GM19455 (cell line): ENCODE results near the gene RAB31.

ENCODE experiments used
- ATAC-seq: cut with Tn5 transposase; IDR thresholded peaks from one replicate; pipeline ENCODE4 v1.9.1; 2021; ENCODE audit not compliant: unreplicated experiment

RAB31 gene

DNA sequence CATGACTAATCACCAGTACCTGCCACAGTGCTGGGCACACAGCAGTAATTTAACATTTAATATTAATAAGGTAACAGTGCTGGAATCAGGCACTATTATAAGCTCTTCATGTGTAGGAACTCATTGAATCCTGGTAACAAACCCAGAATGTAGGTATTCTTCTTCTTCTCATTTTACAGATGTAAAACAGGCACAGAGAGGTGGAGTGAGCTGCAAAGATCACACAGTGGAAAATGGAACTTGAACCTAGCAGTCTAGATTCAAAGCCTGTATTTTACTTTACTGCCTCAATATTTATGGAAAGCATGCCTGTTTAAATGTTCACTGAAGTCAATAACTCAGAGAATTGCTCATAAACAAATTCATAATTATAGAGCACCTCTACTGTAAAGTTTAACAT is 202.0 kb downstream of the RAB31 start:
- no peak for ATAC-seq

DNA sequence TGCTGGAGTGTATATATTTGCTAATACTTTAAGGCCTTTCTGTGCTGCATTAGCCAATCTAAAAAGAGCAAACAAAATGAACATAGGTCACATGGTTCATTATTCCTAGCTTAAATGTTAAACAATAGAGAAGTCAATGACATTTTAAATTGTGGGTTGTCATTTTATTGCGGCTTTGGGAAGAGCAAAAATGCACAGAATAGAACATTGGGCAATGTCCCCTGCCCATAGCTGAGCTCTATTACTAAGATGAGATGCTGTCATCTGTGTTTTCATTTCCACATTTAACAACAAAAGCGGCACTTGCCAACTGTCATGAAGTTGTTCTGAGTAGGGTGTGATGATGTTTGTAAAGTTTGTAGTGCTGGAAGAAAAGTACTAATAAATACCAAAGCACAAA is 202.6 kb downstream of the RAB31 start:
- ATAC-seq, result no peak

GRCh38 chr18:9911226-9911625 is 203.1 kb downstream of the RAB31 start:
- no peak for ATAC-seq
